ENCODE data around the gene RNF152.

RNF152 gene

GRCh38 chr18:61893971-61894750, 1.4 kb upstream of the RNF152 start:
- peak; percentile 44 for DNase-seq

- DNase-seq: peak; percentile 25
Measured at GRCh38 chr18:61893309-61893970, 633 bp upstream of the RNF152 start.

- no peak for DNase-seq
Measured at GRCh38 chr18:61891894-61892293, 913 bp downstream of the RNF152 start.

GRCh38 chr18:61891271-61891670, 1.5 kb downstream of the RNF152 start:
- DNase-seq: no peak

- no peak for DNase-seq
Measured at GRCh38 chr18:61890344-61890743, 2.5 kb downstream of the RNF152 start.

GRCh38 chr18:61889541-61889940, 3.3 kb downstream of the RNF152 start:
- no peak for DNase-seq

GRCh38 chr18:61888622-61889021, 4.2 kb downstream of the RNF152 start:
- DNase-seq: no peak

- no peak for DNase-seq
Measured at GRCh38 chr18:61887838-61888237, 5.0 kb downstream of the RNF152 start.

- no peak for DNase-seq
Measured at GRCh38 chr18:61883547-61883946, 9.3 kb downstream of the RNF152 start.

- no peak for DNase-seq
Measured at GRCh38 chr18:61882296-61883004, 10.4 kb downstream of the RNF152 start.

- no peak for DNase-seq
Measured at GRCh38 chr18:61876899-61877298, 15.9 kb downstream of the RNF152 start.

GRCh38 chr18:61870151-61870550, 22.7 kb downstream of the RNF152 start:
- DNase-seq: no peak

- no peak for DNase-seq
Measured at GRCh38 chr18:61869636-61870035, 23.2 kb downstream of the RNF152 start.

- DNase-seq: no peak
Measured at GRCh38 chr18:61865466-61866175, 27.2 kb downstream of the RNF152 start.

GRCh38 chr18:61861372-61861771, 31.4 kb downstream of the RNF152 start:
- DNase-seq: no peak

GRCh38 chr18:61860302-61860701, 32.5 kb downstream of the RNF152 start:
- no peak for DNase-seq

GRCh38 chr18:61859113-61859512, 33.7 kb downstream of the RNF152 start:
- no peak for DNase-seq

- no peak for DNase-seq
Measured at GRCh38 chr18:61856678-61857077, 36.1 kb downstream of the RNF152 start.

- DNase-seq: no peak
Measured at GRCh38 chr18:61855449-61856378, 37.1 kb downstream of the RNF152 start.

- DNase-seq: no peak
Measured at GRCh38 chr18:61854578-61855448, 38.0 kb downstream of the RNF152 start.

- DNase-seq: no peak
Measured at GRCh38 chr18:61853855-61854254, 39.0 kb downstream of the RNF152 start.

Data from central memory CD4-positive, alpha-beta T cell (primary cell).